HG03045 (cell line): ENCODE measurements around the gene RNF213.

ENCODE experiments used
- ATAC-seq: cut with Tn5 transposase; IDR thresholded peaks from one replicate; pipeline ENCODE4 v1.9.1; 2021; ENCODE audit warnings: mild to moderate bottlenecking, moderate library complexity; ENCODE audit not compliant: unreplicated experiment

The RNF213 gene

GRCh38 chr17:80427366-80428282 is 167.0 kb downstream of the RNF213 start:
- ATAC-seq, result no peak

GRCh38 chr17:80428363-80428762 is 167.7 kb downstream of the RNF213 start:
- ATAC-seq, result no peak

- ATAC-seq, result no peak
These were observed 168.1 kb downstream of the RNF213 start for GRCh38 chr17:80428796-80429195.

GRCh38 chr17:80429356-80430275 is 169.0 kb downstream of the RNF213 start:
- no peak for ATAC-seq

GRCh38 chr17:80430446-80431245 is 170.0 kb downstream of the RNF213 start:
- ATAC-seq, result no peak

- ATAC-seq, result no peak
These were observed 170.9 kb downstream of the RNF213 start for GRCh38 chr17:80431246-80432195.

GRCh38 chr17:80432350-80432955 is 171.8 kb downstream of the RNF213 start:
- ATAC-seq, result no peak

- no peak for ATAC-seq
These were observed 172.4 kb downstream of the RNF213 start for GRCh38 chr17:80432961-80433550.

GRCh38 chr17:80433916-80434666 is 173.4 kb downstream of the RNF213 start:
- ATAC-seq, result no peak

GRCh38 chr17:80437532-80437931 is 176.9 kb downstream of the RNF213 start:
- no peak for ATAC-seq

GRCh38 chr17:80438806-80439205 is 178.2 kb downstream of the RNF213 start:
- ATAC-seq, result no peak

GRCh38 chr17:80439499-80439898 is 178.8 kb downstream of the RNF213 start:
- no peak for ATAC-seq

GRCh38 chr17:80441133-80441578 is 180.5 kb downstream of the RNF213 start:
- ATAC-seq, result no peak

GRCh38 chr17:80441598-80442322 is 181.1 kb downstream of the RNF213 start:
- ATAC-seq, result no peak

GRCh38 chr17:80442323-80442659 is 181.6 kb downstream of the RNF213 start:
- no peak for ATAC-seq

- ATAC-seq, result no peak
These were observed 182.1 kb downstream of the RNF213 start for GRCh38 chr17:80442764-80443163.

GRCh38 chr17:80443498-80443897 is 182.8 kb downstream of the RNF213 start:
- ATAC-seq, result no peak
